GM12878 (cell line): ENCODE results near the gene KCTD16. TPM values are rescaled to one million over a fixed set of nuclear protein-coding genes. Genes with fewer than 3 reads are reported as not detected.

Source experiments
- ATAC-seq: fragments of 200-7000 bp; cut with Tn5 transposase; 3 replicates; pipeline ENCODE4 v1.9.1; 2020; ENCODE audit warnings: mild to moderate bottlenecking, moderate library complexity
- BruUV-seq: library from RNA; stranded (reverse); fragments of 400-500 nt; replicated peaks from 2 replicates; lab custom pipeline; 2021; lab: Mats Ljungman, UMichigan
- CTCF ChIA-PET: fragments of 300-600 bp; sonication (Branson Sonifier 250); formaldehyde crosslinking; extraction: SDS; loops from one replicate; lab custom pipeline; 2021; ENCODE audit warnings: inconsistent platforms; lab: Yijun Ruan, JAX
- POLR2A ChIA-PET: fragments of 350-600 bp; formaldehyde crosslinking; extraction: SDS; loops from one replicate; lab custom pipeline; 2021; ENCODE audit warnings: inconsistent platforms; lab: Charles Lee
- RAD21 ChIA-PET: fragments of 300-600 bp; sonication (Branson Sonifier 250); formaldehyde crosslinking; loops from one replicate; lab custom pipeline; 2023; ENCODE audit warnings: antibody characterized with exemption; ENCODE audit not compliant: unreplicated experiment; lab: Charles Lee
- SMC1A ChIA-PET: fragments of 300-600 bp; sonication (Branson Sonifier 250); formaldehyde crosslinking; loops from one replicate; lab custom pipeline; 2023; ENCODE audit not compliant: unreplicated experiment, uncharacterized antibody; lab: Charles Lee
- DNase-seq: peaks from one replicate; pipeline ENCODE4 v3.0.0-alpha.2; 2011; ENCODE audit warnings: low read depth, low spot score
- FAIRE-seq: peaks from 3 replicates; lab custom pipeline; 2011; peaks lifted over from hg19 to GRCh38; lab: Jason Lieb, UNC
- H2AFZ ChIP-seq: 2 replicates; pipeline ENCODE4 v1.6.0; 2011; ENCODE audit warnings: low read depth, low read length, control low read depth; ENCODE audit not compliant: control insufficient read depth
- H3K27ac ChIP-seq: 2 replicates; pipeline ENCODE4 v1.5.1; 2011; ENCODE audit warnings: control low read depth; ENCODE audit not compliant: control insufficient read depth, insufficient read depth
- H3K27me3 ChIP-seq, 2 experiments: replicated peaks in 1 of 2; 2 replicates each; pipeline versions ENCODE4 v1.6.0 to v1.6.1; 2011; ENCODE audit warnings: low read length in 1 of 2; ENCODE audit not compliant: control insufficient read depth in 2 of 2, insufficient read depth in 2 of 2
- H3K36me3 ChIP-seq, 2 experiments: 2 replicates each; pipeline ENCODE4 v1.5.1; 2011; ENCODE audit warnings: low read length in 1 of 2; ENCODE audit not compliant: control insufficient read depth in 2 of 2, insufficient read depth in 2 of 2
- H3K4me1 ChIP-seq: 2 replicates; pipeline ENCODE4 v1.6.1; 2011; ENCODE audit warnings: mild to moderate bottlenecking, low read length, moderate library complexity, mixed read lengths; ENCODE audit not compliant: control insufficient read depth, insufficient read depth
- H3K4me2 ChIP-seq: 2 replicates; pipeline ENCODE4 v1.6.0; 2011; ENCODE audit warnings: control low read depth; ENCODE audit not compliant: control insufficient read depth, insufficient read depth
- H3K4me3 ChIP-seq: fragments of 200-600 bp; sonication (generic); 2 replicates; pipeline ENCODE4 v1.5.1; 2016
- H3K79me2 ChIP-seq: 2 replicates; pipeline ENCODE4 v1.6.0; 2011; ENCODE audit warnings: low read length; ENCODE audit not compliant: control insufficient read depth, insufficient read depth
- H3K9ac ChIP-seq: 2 replicates; pipeline ENCODE4 v1.8.0; 2011; ENCODE audit warnings: low read length, control low read depth, mixed read lengths; ENCODE audit not compliant: control insufficient read depth, insufficient read depth
- H3K9me3 ChIP-seq: replicated peaks from 3 replicates; pipeline ENCODE4 v1.5.1; 2011; ENCODE audit warnings: mild to moderate bottlenecking, low read length; ENCODE audit not compliant: control insufficient read depth, insufficient read depth
- H4K20me1 ChIP-seq: 2 replicates; pipeline ENCODE4 v1.6.0; 2011; ENCODE audit not compliant: control insufficient read depth, insufficient read depth
- ASH2L ChIP-seq: fragments of 300-600, 200-600 bp; sonication (generic); IDR thresholded peaks from 2 replicates; pipeline ENCODE4 v1.6.1; 2017; ENCODE audit warnings: low read depth, mild to moderate bottlenecking, borderline replicate concordance
- BMI1 ChIP-seq: fragments of 450-650 bp; IDR thresholded peaks from 2 replicates; pipeline ENCODE4 v1.6.1; 2016; ENCODE audit warnings: mild to moderate bottlenecking, moderate library complexity, borderline replicate concordance
- CBX5 ChIP-seq: sonication (generic); IDR thresholded peaks from 2 replicates; pipeline ENCODE4 v1.6.1; 2016; ENCODE audit warnings: low read depth, moderate library complexity, mild to moderate bottlenecking, inconsistent platforms
- ESRRA ChIP-seq: IDR thresholded peaks from 2 replicates; pipeline ENCODE4 v1.6.1; 2012; ENCODE audit warnings: mild to moderate bottlenecking, low read length, improper control_type of control experiment
- HDGF ChIP-seq: fragments of 450-650 bp; IDR thresholded peaks from 2 replicates; pipeline ENCODE4 v1.6.1; 2016; ENCODE audit warnings: antibody characterized with exemption
- JUND ChIP-seq: IDR thresholded peaks from 2 replicates; pipeline ENCODE4 v1.6.1; 2012; ENCODE audit warnings: low read depth, mild to moderate bottlenecking, low read length, improper control_type of control experiment, moderate library complexity
- KDM1A ChIP-seq: fragments of 200-600 bp; sonication (generic); IDR thresholded peaks from 2 replicates; pipeline ENCODE4 v1.6.1; 2016; ENCODE audit warnings: borderline replicate concordance
- LARP7 ChIP-seq: fragments of 450-650 bp; IDR thresholded peaks from 2 replicates; pipeline ENCODE4 v1.6.1; 2017; ENCODE audit warnings: mild to moderate bottlenecking
- MEF2A ChIP-seq: IDR thresholded peaks from 2 replicates; pipeline ENCODE4 v1.6.1; 2011; ENCODE audit warnings: low read depth, mild to moderate bottlenecking, low read length, moderate library complexity; ENCODE audit not compliant: insufficient read depth
- SMARCA5 ChIP-seq: fragments of 450-650 bp; IDR thresholded peaks from 2 replicates; pipeline ENCODE4 v1.6.1; 2017; ENCODE audit warnings: mild to moderate bottlenecking
- WGBS: methylation state at CpG from one replicate; pipeline ENCODE4 v1.1.6; 2016; ENCODE audit warnings: low lambda C conversion rate; ENCODE audit not compliant: insufficient replicate concordance, insufficient coverage; ENCODE audit errors: missing lambda C conversion rate; 5-methylcytosine and 5-hydroxymethylcytosine counted together
- in situ Hi-C: fragments of 300-500 bp; cut with MboI; formaldehyde crosslinking; loops from 9 replicates; pipeline ENCODE4 v1.14.3; 2018; ENCODE audit warnings: mixed read lengths
- intact Hi-C: fragments of 100-400 bp; cut with micrococcal nuclease; formaldehyde crosslinking; loops from one replicate; pipeline ENCODE4 v1.14.2; 2022; ENCODE audit not compliant: unreplicated experiment
- polyA plus RNA-seq, 11 experiments: library from polyadenylated mRNA; depleted of rRNA in 4 of 11; unstranded in 6 of 11; stranded (reverse) in 5 of 11; fragments of >200 nt; fragmentation: Nextera tagmentation in 4 of 11; fragmentation: Illumina TruSeq in 1 of 11; extraction: Ambion mirVana in 4 of 11; extraction: Trizol in 1 of 11; gene quantifications; 1 replicate in 1 of 11; 2 replicates in 10 of 11; pipeline versions ENCODE4 v1.2.1 to v1.2.3, GENCODE V29; 2011 to 2016; ENCODE audit warnings: inconsistent platforms in 2 of 11, missing spikeins in 2 of 11, low read depth in 1 of 11
- total RNA-seq, 4 experiments: library from RNA; depleted of rRNA in 3 of 4; stranded (reverse); fragments of >200 nt in 3 of 4; fragmentation: Illumina TruSeq in 1 of 4; extraction: Trizol in 1 of 4; gene quantifications; 2 replicates each; pipeline versions ENCODE4 v1.2.1 to v1.2.3, GENCODE V29; 2013 to 2021
- TF ChIP-seq, protein P1 (sequence below): fragments of 450-650 bp; IDR thresholded peaks from 2 replicates; pipeline ENCODE4 v1.6.1; 2014; ENCODE audit warnings: mild to moderate bottlenecking
- TF ChIP-seq, protein P2 (sequence below): IDR thresholded peaks from 2 replicates; pipeline ENCODE4 v1.6.1; 2012; ENCODE audit warnings: low read depth, low read length, improper control_type of control experiment
- TF ChIP-seq, protein P3 (sequence below): IDR thresholded peaks from 2 replicates; pipeline ENCODE4 v1.6.1; 2011; ENCODE audit warnings: low read depth, mild to moderate bottlenecking, low read length, moderate library complexity, borderline replicate concordance; ENCODE audit errors: extremely low read depth
- TF ChIP-seq, protein P4 (sequence below): fragments of 450-650 bp; formaldehyde crosslinking; IDR thresholded peaks from 2 replicates; pipeline ENCODE4 v1.4.0; 2020; ENCODE audit warnings: mild to moderate bottlenecking, moderate library complexity
- TF ChIP-seq, protein P5 (sequence below): fragments of 450-650 bp; IDR thresholded peaks from 2 replicates; pipeline ENCODE4 v1.6.1; 2018; ENCODE audit warnings: borderline replicate concordance, mild to moderate bottlenecking; ENCODE audit not compliant: partially characterized antibody

Gene KCTD16
- total and polyA plus RNA-seq, 10 of the 15 experiments (the other 5 are each of a cell fraction or from before 2014, with no cell fraction given): 0.03 to 0.10 (median 0.06) TPM; not detected in 3

DNA sequence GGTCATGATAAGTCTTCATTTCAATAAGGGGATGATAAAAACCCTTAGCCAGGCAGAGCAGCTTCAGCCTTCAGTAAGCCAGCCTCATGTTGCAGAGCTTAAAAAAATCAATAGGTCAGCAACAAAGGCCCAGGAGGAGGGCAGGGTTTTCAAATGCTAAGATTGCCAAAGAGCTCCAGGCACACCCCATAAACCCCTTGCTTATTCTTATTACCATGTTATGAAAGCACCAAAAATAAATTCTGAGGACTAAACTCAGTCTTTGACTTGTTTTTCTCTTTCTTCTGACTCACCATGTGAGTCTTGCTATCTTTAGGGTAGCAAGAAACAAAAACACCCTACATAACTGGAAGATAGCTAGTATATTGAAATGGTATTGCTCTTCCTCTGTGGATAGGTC is 317.1 kb downstream of the KCTD16 start (continued):
- TF ChIP-seq CBX5 (no peak), SMARCA5 (no peak)
- TF ChIP-seq, protein P1, sequence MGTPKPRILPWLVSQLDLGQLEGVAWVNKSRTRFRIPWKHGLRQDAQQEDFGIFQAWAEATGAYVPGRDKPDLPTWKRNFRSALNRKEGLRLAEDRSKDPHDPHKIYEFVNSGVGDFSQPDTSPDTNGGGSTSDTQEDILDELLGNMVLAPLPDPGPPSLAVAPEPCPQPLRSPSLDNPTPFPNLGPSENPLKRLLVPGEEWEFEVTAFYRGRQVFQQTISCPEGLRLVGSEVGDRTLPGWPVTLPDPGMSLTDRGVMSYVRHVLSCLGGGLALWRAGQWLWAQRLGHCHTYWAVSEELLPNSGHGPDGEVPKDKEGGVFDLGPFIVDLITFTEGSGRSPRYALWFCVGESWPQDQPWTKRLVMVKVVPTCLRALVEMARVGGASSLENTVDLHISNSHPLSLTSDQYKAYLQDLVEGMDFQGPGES: no peak

DNA sequence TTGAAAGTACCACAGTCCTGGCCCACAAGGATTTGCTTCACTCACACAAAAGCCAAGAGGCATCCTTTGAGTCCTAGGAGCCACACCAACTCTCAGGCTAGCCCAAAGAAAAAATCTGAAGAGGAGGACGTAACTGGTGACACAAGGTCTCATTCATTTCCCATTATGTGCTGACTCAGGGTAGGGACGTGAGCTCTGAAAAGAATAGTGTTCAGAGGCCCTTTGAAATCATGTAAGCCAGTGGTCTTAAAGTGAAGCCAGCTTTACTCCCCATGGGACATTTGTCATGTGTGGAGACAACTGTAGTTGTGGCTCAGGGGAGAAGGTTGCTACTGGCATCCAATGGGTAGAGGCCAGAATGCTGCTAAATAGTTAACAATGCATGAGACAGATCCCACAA is 332.4 kb downstream of the KCTD16 start:
- intact Hi-C loops: no loop called here
- H3K4me1 ChIP-seq: no peaks in the 10 kb centered on the region
- CTCF ChIA-PET: no interaction called here
- no peak for DNase-seq
- no peak overlapping the region for H3K4me2 ChIP-seq
- TF ChIP-seq BMI1 (no peak), JUND (no peak), ASH2L (no peak), HDGF (no peak), MEF2A (no peak), ESRRA (no peak), LARP7 (no peak), KDM1A (no peak)
- TF ChIP-seq, protein P2, sequence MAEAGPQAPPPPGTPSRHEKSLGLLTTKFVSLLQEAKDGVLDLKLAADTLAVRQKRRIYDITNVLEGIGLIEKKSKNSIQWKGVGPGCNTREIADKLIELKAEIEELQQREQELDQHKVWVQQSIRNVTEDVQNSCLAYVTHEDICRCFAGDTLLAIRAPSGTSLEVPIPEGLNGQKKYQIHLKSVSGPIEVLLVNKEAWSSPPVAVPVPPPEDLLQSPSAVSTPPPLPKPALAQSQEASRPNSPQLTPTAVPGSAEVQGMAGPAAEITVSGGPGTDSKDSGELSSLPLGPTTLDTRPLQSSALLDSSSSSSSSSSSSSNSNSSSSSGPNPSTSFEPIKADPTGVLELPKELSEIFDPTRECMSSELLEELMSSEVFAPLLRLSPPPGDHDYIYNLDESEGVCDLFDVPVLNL: no peak
- TF ChIP-seq, protein P3, sequence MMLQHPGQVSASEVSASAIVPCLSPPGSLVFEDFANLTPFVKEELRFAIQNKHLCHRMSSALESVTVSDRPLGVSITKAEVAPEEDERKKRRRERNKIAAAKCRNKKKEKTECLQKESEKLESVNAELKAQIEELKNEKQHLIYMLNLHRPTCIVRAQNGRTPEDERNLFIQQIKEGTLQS: no peak
- TF ChIP-seq, protein P4, sequence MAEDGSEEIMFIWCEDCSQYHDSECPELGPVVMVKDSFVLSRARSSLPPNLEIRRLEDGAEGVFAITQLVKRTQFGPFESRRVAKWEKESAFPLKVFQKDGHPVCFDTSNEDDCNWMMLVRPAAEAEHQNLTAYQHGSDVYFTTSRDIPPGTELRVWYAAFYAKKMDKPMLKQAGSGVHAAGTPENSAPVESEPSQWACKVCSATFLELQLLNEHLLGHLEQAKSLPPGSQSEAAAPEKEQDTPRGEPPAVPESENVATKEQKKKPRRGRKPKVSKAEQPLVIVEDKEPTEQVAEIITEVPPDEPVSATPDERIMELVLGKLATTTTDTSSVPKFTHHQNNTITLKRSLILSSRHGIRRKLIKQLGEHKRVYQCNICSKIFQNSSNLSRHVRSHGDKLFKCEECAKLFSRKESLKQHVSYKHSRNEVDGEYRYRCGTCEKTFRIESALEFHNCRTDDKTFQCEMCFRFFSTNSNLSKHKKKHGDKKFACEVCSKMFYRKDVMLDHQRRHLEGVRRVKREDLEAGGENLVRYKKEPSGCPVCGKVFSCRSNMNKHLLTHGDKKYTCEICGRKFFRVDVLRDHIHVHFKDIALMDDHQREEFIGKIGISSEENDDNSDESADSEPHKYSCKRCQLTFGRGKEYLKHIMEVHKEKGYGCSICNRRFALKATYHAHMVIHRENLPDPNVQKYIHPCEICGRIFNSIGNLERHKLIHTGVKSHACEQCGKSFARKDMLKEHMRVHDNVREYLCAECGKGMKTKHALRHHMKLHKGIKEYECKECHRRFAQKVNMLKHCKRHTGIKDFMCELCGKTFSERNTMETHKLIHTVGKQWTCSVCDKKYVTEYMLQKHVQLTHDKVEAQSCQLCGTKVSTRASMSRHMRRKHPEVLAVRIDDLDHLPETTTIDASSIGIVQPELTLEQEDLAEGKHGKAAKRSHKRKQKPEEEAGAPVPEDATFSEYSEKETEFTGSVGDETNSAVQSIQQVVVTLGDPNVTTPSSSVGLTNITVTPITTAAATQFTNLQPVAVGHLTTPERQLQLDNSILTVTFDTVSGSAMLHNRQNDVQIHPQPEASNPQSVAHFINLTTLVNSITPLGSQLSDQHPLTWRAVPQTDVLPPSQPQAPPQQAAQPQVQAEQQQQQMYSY (CRISPR knock-in tag): no peak
- TF ChIP-seq, protein P5, sequence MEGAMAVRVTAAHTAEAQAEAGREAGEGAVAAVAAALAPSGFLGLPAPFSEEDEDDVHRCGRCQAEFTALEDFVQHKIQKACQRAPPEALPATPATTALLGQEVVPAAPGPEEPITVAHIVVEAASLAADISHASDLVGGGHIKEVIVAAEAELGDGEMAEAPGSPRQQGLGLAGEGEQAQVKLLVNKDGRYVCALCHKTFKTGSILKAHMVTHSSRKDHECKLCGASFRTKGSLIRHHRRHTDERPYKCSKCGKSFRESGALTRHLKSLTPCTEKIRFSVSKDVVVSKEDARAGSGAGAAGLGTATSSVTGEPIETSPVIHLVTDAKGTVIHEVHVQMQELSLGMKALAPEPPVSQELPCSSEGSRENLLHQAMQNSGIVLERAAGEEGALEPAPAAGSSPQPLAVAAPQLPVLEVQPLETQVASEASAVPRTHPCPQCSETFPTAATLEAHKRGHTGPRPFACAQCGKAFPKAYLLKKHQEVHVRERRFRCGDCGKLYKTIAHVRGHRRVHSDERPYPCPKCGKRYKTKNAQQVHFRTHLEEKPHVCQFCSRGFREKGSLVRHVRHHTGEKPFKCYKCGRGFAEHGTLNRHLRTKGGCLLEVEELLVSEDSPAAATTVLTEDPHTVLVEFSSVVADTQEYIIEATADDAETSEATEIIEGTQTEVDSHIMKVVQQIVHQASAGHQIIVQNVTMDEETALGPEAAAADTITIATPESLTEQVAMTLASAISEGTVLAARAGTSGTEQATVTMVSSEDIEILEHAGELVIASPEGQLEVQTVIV: no peak
- TF ChIP-seq, all 136 proteins: peak for 0
- Histone ChIP-seq H3K9me3 (no peaks in the 10 kb centered on the region), H3K27ac (no peak overlapping the region), H3K36me3 (no peaks in the 10 kb centered on the region), H4K20me1 (no peaks in the 10 kb centered on the region), H2AFZ (no peak overlapping the region), H3K79me2 (no peaks in the 10 kb centered on the region), H3K9ac (no peak overlapping the region), H3K4me3 (no peak overlapping the region), H3K27me3 (no peaks in the 10 kb centered on the region)
- BruUV-seq: no TSS peak
- in situ Hi-C loops: no loop called here
- ChIA-PET POLR2A (no interaction called here), RAD21 (no interaction called here), SMC1A (no interaction called here)
- WGBS: 0% methylated on average over 2 of the region's 2 CpGs
- ATAC-seq: no peak
- no peak for FAIRE-seq
